ENCODE results near the gene CPZ. TPM values are rescaled to one million over a fixed set of nuclear protein-coding genes. Genes with fewer than 3 reads are reported as not detected.

The CPZ gene
- total RNA-seq, 1 experiment from 2014 or later, result not detected

- no peaks in the 10 kb centered on the region for H3K36me3 ChIP-seq (ENCODE audit: insufficient read depth, low read length)
- H3K9me3 ChIP-seq (ENCODE audit: low read length), result no peaks in the 10 kb centered on the region
- H4K20me1 ChIP-seq (ENCODE audit: insufficient read depth, low read depth, low read length), result no peaks in the 10 kb centered on the region
- H3K4me3 ChIP-seq (ENCODE audit: low read length), result no peak within 1 kb of the TSS
- H2AFZ ChIP-seq (ENCODE audit: low read length), result no peak within 1 kb of the TSS
- H3K4me1 ChIP-seq (ENCODE audit: low read length), result peaks cover 13% of the 10 kb centered on the region
- no peaks in the 10 kb centered on the region for H3K27me3 ChIP-seq (ENCODE audit: low read length)
- no peak for DNase-seq
- H3K79me2 ChIP-seq (ENCODE audit: low read length), result no peaks in the 10 kb centered on the region
- H3K9ac ChIP-seq (ENCODE audit: low read length), result no peak within 1 kb of the TSS
- H3K27ac ChIP-seq (ENCODE audit: low read length), result no peak within 1 kb of the TSS
- H3K9me2 ChIP-seq (replicated peaks; ENCODE audit: insufficient read depth, low read length), result no peaks in the 10 kb centered on the region
- peak within 1 kb of the TSS; percentile 5 for H3K4me2 ChIP-seq (ENCODE audit: low read depth, low read length, poor library complexity, severe bottlenecking)
Measured at GRCh38 chr4:8580321-8581093, 12.1 kb upstream of the CPZ start, which contains the start of gene GPR78. Gene GPR78 (plus strand): TSS chr4:8580392. CDS start chr4:8580983, 591 bp downstream.

- no peak for DNase-seq
- peaks cover 13% of the 10 kb centered on the region for H3K4me1 ChIP-seq (ENCODE audit: low read length)
- H4K20me1 ChIP-seq (ENCODE audit: insufficient read depth, low read depth, low read length), result no peaks in the 10 kb centered on the region
- H3K9me3 ChIP-seq (ENCODE audit: low read length), result no peaks in the 10 kb centered on the region
- no peak overlapping the region for H3K9ac ChIP-seq (ENCODE audit: low read length)
- no peaks in the 10 kb centered on the region for H3K79me2 ChIP-seq (ENCODE audit: low read length)
- no peaks in the 10 kb centered on the region for H3K27me3 ChIP-seq (ENCODE audit: low read length)
- no peak overlapping the region for H3K4me2 ChIP-seq (ENCODE audit: low read depth, low read length, poor library complexity, severe bottlenecking)
- no peaks in the 10 kb centered on the region for H3K9me2 ChIP-seq (replicated peaks; ENCODE audit: insufficient read depth, low read length)
- no peak overlapping the region for H2AFZ ChIP-seq (ENCODE audit: low read length)
- H3K36me3 ChIP-seq (ENCODE audit: insufficient read depth, low read length), result no peaks in the 10 kb centered on the region
- H3K27ac ChIP-seq (ENCODE audit: low read length), result no peak overlapping the region
- H3K4me3 ChIP-seq (ENCODE audit: low read length), result no peak overlapping the region
Measured at GRCh38 chr4:8581094-8581861, 11.3 kb upstream of the CPZ start.

GRCh38 chr4:8582016-8582415, 10.5 kb upstream of the CPZ start:
- no peaks in the 10 kb centered on the region for H3K27me3 ChIP-seq (ENCODE audit: low read length)
- no peaks in the 10 kb centered on the region for H4K20me1 ChIP-seq (ENCODE audit: insufficient read depth, low read depth, low read length)
- no peaks in the 10 kb centered on the region for H3K36me3 ChIP-seq (ENCODE audit: insufficient read depth, low read length)
- no peaks in the 10 kb centered on the region for H3K79me2 ChIP-seq (ENCODE audit: low read length)
- H3K9me3 ChIP-seq (ENCODE audit: low read length), result no peaks in the 10 kb centered on the region
- no peak overlapping the region for H2AFZ ChIP-seq (ENCODE audit: low read length)
- no peak overlapping the region for H3K4me2 ChIP-seq (ENCODE audit: low read depth, low read length, poor library complexity, severe bottlenecking)
- DNase-seq, result no peak
- peaks cover 13% of the 10 kb centered on the region for H3K4me1 ChIP-seq (ENCODE audit: low read length)
- no peaks in the 10 kb centered on the region for H3K9me2 ChIP-seq (replicated peaks; ENCODE audit: insufficient read depth, low read length)
- no peak overlapping the region for H3K27ac ChIP-seq (ENCODE audit: low read length)
- no peak overlapping the region for H3K9ac ChIP-seq (ENCODE audit: low read length)
- no peak overlapping the region for H3K4me3 ChIP-seq (ENCODE audit: low read length)

GRCh38 chr4:8582436-8582835, 10.1 kb upstream of the CPZ start:
- H3K36me3 ChIP-seq (ENCODE audit: insufficient read depth, low read length), result no peaks in the 10 kb centered on the region
- DNase-seq, result no peak
- H4K20me1 ChIP-seq (ENCODE audit: insufficient read depth, low read depth, low read length), result no peaks in the 10 kb centered on the region
- no peaks in the 10 kb centered on the region for H3K9me2 ChIP-seq (replicated peaks; ENCODE audit: insufficient read depth, low read length)
- no peaks in the 10 kb centered on the region for H3K79me2 ChIP-seq (ENCODE audit: low read length)
- no peak overlapping the region for H3K4me3 ChIP-seq (ENCODE audit: low read length)
- H3K4me2 ChIP-seq (ENCODE audit: low read depth, low read length, poor library complexity, severe bottlenecking), result no peak overlapping the region
- H3K9me3 ChIP-seq (ENCODE audit: low read length), result no peaks in the 10 kb centered on the region
- H3K9ac ChIP-seq (ENCODE audit: low read length), result no peak overlapping the region
- H3K27me3 ChIP-seq (ENCODE audit: low read length), result no peaks in the 10 kb centered on the region
- H2AFZ ChIP-seq (ENCODE audit: low read length), result no peak overlapping the region
- H3K4me1 ChIP-seq (ENCODE audit: low read length), result peaks cover 13% of the 10 kb centered on the region
- no peak overlapping the region for H3K27ac ChIP-seq (ENCODE audit: low read length)

GRCh38 chr4:8582941-8583654, 9.5 kb upstream of the CPZ start:
- Histone ChIP-seq H3K27me3 (ENCODE audit: low read length) (no peaks in the 10 kb centered on the region), H3K9me3 (ENCODE audit: low read length) (no peaks in the 10 kb centered on the region), H2AFZ (ENCODE audit: low read length) (no peak overlapping the region), H3K9me2 (replicated peaks; ENCODE audit: insufficient read depth, low read length) (no peaks in the 10 kb centered on the region), H4K20me1 (ENCODE audit: insufficient read depth, low read depth, low read length) (no peaks in the 10 kb centered on the region), H3K27ac (ENCODE audit: low read length) (no peak overlapping the region), H3K9ac (ENCODE audit: low read length) (no peak overlapping the region), H3K36me3 (ENCODE audit: insufficient read depth, low read length) (no peaks in the 10 kb centered on the region), H3K79me2 (ENCODE audit: low read length) (no peaks in the 10 kb centered on the region), H3K4me2 (ENCODE audit: low read depth, low read length, poor library complexity, severe bottlenecking) (no peak overlapping the region), H3K4me3 (ENCODE audit: low read length) (no peak overlapping the region), H3K4me1 (ENCODE audit: low read length) (peaks cover 13% of the 10 kb centered on the region)
- no peak for DNase-seq

- Histone ChIP-seq H3K27ac (ENCODE audit: low read length) (no peak overlapping the region), H3K79me2 (ENCODE audit: low read length) (no peaks in the 10 kb centered on the region), H4K20me1 (ENCODE audit: insufficient read depth, low read depth, low read length) (no peaks in the 10 kb centered on the region), H3K4me3 (ENCODE audit: low read length) (no peak overlapping the region), H3K27me3 (ENCODE audit: low read length) (no peaks in the 10 kb centered on the region), H2AFZ (ENCODE audit: low read length) (no peak overlapping the region), H3K9me3 (ENCODE audit: low read length) (no peaks in the 10 kb centered on the region), H3K9me2 (replicated peaks; ENCODE audit: insufficient read depth, low read length) (no peaks in the 10 kb centered on the region), H3K36me3 (ENCODE audit: insufficient read depth, low read length) (no peaks in the 10 kb centered on the region), H3K4me1 (ENCODE audit: low read length) (peaks cover 13% of the 10 kb centered on the region), H3K9ac (ENCODE audit: low read length) (no peak overlapping the region), H3K4me2 (ENCODE audit: low read depth, low read length, poor library complexity, severe bottlenecking) (no peak overlapping the region)
- DNase-seq, result no peak
Measured at GRCh38 chr4:8583655-8584025, 8.9 kb upstream of the CPZ start.

- H3K9ac ChIP-seq (ENCODE audit: low read length), result no peak overlapping the region
Measured at GRCh38 chr4:8585186-8585585, 7.4 kb upstream of the CPZ start.

GRCh38 chr4:8585721-8586212, 6.8 kb upstream of the CPZ start:
- Histone ChIP-seq H3K79me2 (ENCODE audit: low read length) (no peaks in the 10 kb centered on the region), H3K36me3 (ENCODE audit: insufficient read depth, low read length) (no peaks in the 10 kb centered on the region), H3K9ac (ENCODE audit: low read length) (no peak overlapping the region), H3K9me2 (replicated peaks; ENCODE audit: insufficient read depth, low read length) (no peaks in the 10 kb centered on the region), H3K27me3 (ENCODE audit: low read length) (no peaks in the 10 kb centered on the region), H3K4me2 (ENCODE audit: low read depth, low read length, poor library complexity, severe bottlenecking) (no peak overlapping the region), H3K27ac (ENCODE audit: low read length) (no peak overlapping the region), H3K4me3 (ENCODE audit: low read length) (no peak overlapping the region), H3K9me3 (ENCODE audit: low read length) (no peaks in the 10 kb centered on the region), H3K4me1 (ENCODE audit: low read length) (no peaks in the 10 kb centered on the region), H4K20me1 (ENCODE audit: insufficient read depth, low read depth, low read length) (no peaks in the 10 kb centered on the region), H2AFZ (ENCODE audit: low read length) (no peak overlapping the region)
- no peak for DNase-seq

More at GRCh38 chr4:8585186-8585585, 7.4 kb upstream of the CPZ start:
- no peak overlapping the region for H3K27ac ChIP-seq (ENCODE audit: low read length)
- H3K4me3 ChIP-seq (ENCODE audit: low read length), result no peak overlapping the region
- H3K27me3 ChIP-seq (ENCODE audit: low read length), result no peaks in the 10 kb centered on the region
- no peak for DNase-seq
- no peaks in the 10 kb centered on the region for H3K4me1 ChIP-seq (ENCODE audit: low read length)
- H3K4me2 ChIP-seq (ENCODE audit: low read depth, low read length, poor library complexity, severe bottlenecking), result no peak overlapping the region
- H3K9me3 ChIP-seq (ENCODE audit: low read length), result no peaks in the 10 kb centered on the region
- H3K36me3 ChIP-seq (ENCODE audit: insufficient read depth, low read length), result no peaks in the 10 kb centered on the region
- no peaks in the 10 kb centered on the region for H4K20me1 ChIP-seq (ENCODE audit: insufficient read depth, low read depth, low read length)
- H2AFZ ChIP-seq (ENCODE audit: low read length), result no peak overlapping the region
- H3K9me2 ChIP-seq (replicated peaks; ENCODE audit: insufficient read depth, low read length), result no peaks in the 10 kb centered on the region
- no peaks in the 10 kb centered on the region for H3K79me2 ChIP-seq (ENCODE audit: low read length)
